OCI-LY7 (cell line): ENCODE measurements around the gene SELPLG.

Source experiments
- CTCF ChIP-seq: fragments of 200-600 bp; sonication (generic); conservative IDR thresholded peaks from 2 replicates; pipeline ENCODE4 v1.5.1; 2014; ENCODE audit warnings: mild to moderate bottlenecking, antibody characterized with exemption, low read length, moderate library complexity, mixed read lengths
- EZH2phosphoT487 ChIP-seq: fragments of 200-600 bp; sonication (generic); IDR thresholded peaks from 2 replicates; pipeline ENCODE4 v1.6.1; 2018; ENCODE audit warnings: low read depth, borderline replicate concordance, mild to moderate bottlenecking, mixed run types, antibody characterized with exemption, low read length, moderate library complexity, mixed read lengths

GRCh38 chr12:108613548-108613947, 20.1 kb downstream of the SELPLG start:
- TF ChIP-seq CTCF (no peak), EZH2phosphoT487 (no peak)
